HUES64 (cell line): ENCODE data around the gene KCTD16.

Experiments used
- H3K27ac ChIP-seq: 2 replicates; pipeline ENCODE4 v1.7.0; 2013; ENCODE audit warnings: low read depth, low read length, inconsistent platforms
- H3K27me3 ChIP-seq: 2 replicates; pipeline ENCODE4 v1.6.1; 2013; ENCODE audit warnings: mild to moderate bottlenecking, low read length; ENCODE audit not compliant: insufficient read depth
- H3K36me3 ChIP-seq: 2 replicates; pipeline ENCODE4 v1.6.1; 2013; ENCODE audit warnings: mild to moderate bottlenecking, low read length; ENCODE audit not compliant: insufficient read depth
- H3K4me1 ChIP-seq: 2 replicates; pipeline ENCODE4 v1.6.1; 2013; ENCODE audit warnings: mild to moderate bottlenecking, low read length, moderate library complexity; ENCODE audit not compliant: insufficient read depth
- H3K4me3 ChIP-seq: 2 replicates; pipeline ENCODE4 v1.5.1; 2013; ENCODE audit warnings: mild to moderate bottlenecking, low read length, moderate library complexity
- H3K9ac ChIP-seq: 2 replicates; pipeline ENCODE4 v1.6.1; 2013; ENCODE audit warnings: mild to moderate bottlenecking, low read depth, low read length
- H3K9me3 ChIP-seq: 2 replicates; pipeline ENCODE4 v1.6.1; 2013; ENCODE audit warnings: low read depth, low read length; ENCODE audit not compliant: insufficient read depth
- WGBS: fragments of 150-250, 120-280 bp; methylation state at CpG from one replicate; pipeline ENCODE4 v1.1.7; 2013; ENCODE audit warnings: missing lambda C conversion rate; 5-methylcytosine and 5-hydroxymethylcytosine counted together

KCTD16 gene

DNA sequence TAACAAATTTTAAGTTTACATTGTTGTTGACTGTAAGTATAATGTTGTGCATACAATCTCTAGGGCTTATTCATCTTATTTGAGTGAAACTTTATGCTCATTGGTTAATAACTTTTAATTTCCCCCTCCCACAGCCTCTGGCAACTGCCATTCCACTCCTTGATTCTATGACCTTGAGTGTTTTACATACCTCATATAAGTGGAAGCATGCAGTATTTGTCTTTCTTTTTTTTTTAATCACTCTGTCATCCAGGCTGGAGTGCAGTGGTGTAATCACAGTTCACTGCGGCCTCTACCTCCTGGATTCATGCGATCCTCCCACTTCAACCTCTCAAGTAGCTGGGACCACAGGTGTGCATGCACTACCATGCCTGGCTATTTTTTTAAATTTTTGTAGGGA lies 83.9 kb downstream of the KCTD16 start:
- no peaks in the 10 kb centered on the region for H3K36me3 ChIP-seq
- WGBS: 94% methylated on average over 2 of the region's 2 CpGs
- no peaks in the 10 kb centered on the region for H3K9me3 ChIP-seq
- peaks cover 15% of the 10 kb centered on the region; the same call in 1 of the 2 replicates for H3K4me1 ChIP-seq
- no peak overlapping the region for H3K9ac ChIP-seq
- no peak overlapping the region for H3K4me3 ChIP-seq
- no peaks in the 10 kb centered on the region for H3K27me3 ChIP-seq
- no peak overlapping the region for H3K27ac ChIP-seq

DNA sequence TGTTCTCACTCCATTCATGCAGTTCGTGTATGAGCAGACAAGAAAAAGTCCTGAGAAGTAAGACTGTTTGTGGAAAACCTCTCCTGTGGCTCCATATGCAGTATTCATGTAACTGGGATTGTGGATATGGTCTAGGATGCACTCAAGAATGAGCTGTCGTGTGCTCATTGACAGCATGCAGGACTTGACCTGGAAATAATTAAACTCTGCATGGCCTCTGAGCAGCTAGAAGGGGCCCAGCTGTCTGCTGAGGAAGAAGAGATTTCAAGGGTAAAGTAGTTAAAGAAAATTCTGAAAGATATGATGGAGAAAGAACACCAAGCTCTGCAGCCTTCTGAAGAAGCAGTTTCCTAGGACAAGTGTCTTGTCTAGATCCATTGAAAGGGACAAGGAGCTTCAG lies 89.4 kb downstream of the KCTD16 start:
- Histone ChIP-seq H3K36me3 (no peaks in the 10 kb centered on the region), H3K27me3 (no peaks in the 10 kb centered on the region), H3K27ac (no peak overlapping the region), H3K4me1 (0 out of 2 replicates have a peak, but pooled peaks cover 10% of the 10 kb centered on the region), H3K4me3 (no peak overlapping the region), H3K9me3 (no peaks in the 10 kb centered on the region), H3K9ac (no peak overlapping the region)
- WGBS: 67% methylated on average over 2 of the region's 2 CpGs

DNA sequence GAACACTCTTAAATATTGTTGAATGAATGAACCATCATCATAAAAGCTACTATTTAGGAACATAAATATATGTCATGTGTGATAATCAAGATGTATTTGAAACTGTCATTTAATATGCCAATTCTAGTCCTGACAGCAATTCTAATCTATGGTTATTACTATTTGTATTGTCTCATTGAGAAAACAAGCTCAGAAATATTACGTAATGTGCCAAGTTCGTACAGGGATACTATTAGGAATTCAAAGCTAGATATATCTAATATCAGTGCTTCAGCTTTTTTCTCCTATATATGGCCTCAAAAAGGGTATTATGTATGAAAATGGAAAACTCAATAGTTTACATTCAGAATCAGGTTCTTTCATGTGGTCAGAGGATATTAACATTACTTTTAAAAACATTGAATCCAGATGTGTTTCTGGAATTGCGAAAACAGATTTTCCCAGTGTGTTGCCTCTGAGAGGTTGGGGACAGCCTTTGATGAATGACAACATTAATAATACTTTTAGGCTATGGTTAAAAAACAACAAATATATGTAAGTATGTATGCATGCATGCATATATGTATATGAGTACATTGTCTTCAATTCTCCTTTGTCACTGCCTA lies 95.1 kb downstream of the KCTD16 start:
- WGBS: no CpG with 5 or more reads among the region's 3 CpGs
- Histone ChIP-seq H3K27me3 (no peaks in the 10 kb centered on the region), H3K9me3 (0 out of 2 replicates have a peak, but pooled peaks cover 4% of the 10 kb centered on the region), H3K4me3 (no peak overlapping the region), H3K9ac (no peak overlapping the region), H3K36me3 (no peaks in the 10 kb centered on the region), H3K27ac (no peak overlapping the region), H3K4me1 (peaks cover 11% of the 10 kb centered on the region; the same call in 1 of the 2 replicates)

DNA sequence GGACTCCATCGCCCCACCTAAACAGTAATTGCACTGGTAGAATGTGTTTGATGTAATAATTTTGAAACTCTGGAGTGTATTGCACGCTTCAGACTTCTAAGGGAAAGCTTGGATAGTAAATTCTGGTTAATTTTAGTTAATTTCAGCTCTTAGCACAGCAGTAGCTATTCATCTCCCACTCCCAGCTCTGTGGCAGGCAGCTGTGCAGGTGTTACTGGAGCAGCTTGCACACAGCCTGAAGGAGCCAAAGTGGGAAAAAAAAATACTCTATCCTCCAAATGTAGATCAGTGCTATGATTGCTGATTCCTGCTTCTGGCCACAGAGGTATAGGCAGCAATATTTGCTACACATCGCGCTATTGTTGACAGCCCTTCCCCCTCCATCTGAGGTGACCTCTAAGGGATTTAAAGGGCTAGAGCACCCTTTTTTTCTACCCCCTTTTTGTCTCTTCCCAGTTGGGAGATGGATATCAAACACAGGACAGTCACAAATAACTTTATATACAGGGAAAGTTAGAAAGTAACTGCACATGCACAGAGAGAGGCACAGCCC lies 97.4 kb downstream of the KCTD16 start:
- no peaks in the 10 kb centered on the region for H3K27me3 ChIP-seq
- no peak overlapping the region for H3K4me3 ChIP-seq
- H3K9ac ChIP-seq: no peak overlapping the region
- no peaks in the 10 kb centered on the region for H3K36me3 ChIP-seq
- H3K27ac ChIP-seq: no peak overlapping the region
- WGBS: 82% methylated on average over 4 of the region's 4 CpGs
- H3K9me3 ChIP-seq: 0 out of 2 replicates have a peak, but pooled peaks cover 4% of the 10 kb centered on the region
- H3K4me1 ChIP-seq: peaks cover 5% of the 10 kb centered on the region; the same call in 1 of the 2 replicates

DNA sequence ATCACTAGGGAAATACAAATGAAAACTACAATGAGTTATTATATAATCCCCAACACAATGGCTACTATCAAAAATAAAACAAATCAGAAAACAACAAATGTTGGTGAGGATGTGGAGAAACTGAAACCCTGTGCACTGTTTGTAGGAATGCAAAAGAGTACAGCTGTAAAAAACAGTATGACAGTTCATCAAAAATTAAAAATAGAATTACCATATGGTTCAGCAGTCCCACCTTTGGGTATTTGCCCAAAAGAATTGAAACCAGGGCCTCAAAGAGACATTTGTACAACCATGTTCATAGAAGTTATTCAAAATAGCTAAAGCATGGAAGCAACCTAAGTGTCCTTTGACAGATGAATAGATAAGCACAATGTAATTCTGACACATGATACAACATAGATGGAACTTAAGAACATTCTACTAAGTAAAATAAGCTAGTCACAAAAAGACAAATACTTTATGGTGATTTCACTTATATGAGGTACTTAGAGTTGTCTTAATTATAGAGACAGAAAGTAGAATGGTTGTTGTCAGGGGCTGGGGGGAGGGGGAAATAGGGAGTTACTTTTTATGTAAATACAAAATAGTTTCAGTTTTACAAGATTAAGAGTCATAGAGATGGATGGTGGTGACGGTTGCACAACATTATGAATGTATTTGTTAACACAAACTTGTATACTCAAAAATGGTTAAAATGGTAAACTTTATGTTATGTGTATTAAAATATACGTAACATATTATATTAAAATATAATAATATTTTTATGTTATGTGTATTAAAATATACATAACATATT lies 102.8 kb downstream of the KCTD16 start:
- Histone ChIP-seq H3K4me1 (no peaks in the 10 kb centered on the region), H3K27ac (no peak overlapping the region), H3K27me3 (no peaks in the 10 kb centered on the region), H3K9me3 (0 out of 2 replicates have a peak, but pooled peaks cover 4% of the 10 kb centered on the region), H3K9ac (no peak overlapping the region), H3K4me3 (no peak overlapping the region), H3K36me3 (no peaks in the 10 kb centered on the region)
- no CpG with 5 or more reads among the region's 2 CpGs for WGBS

DNA sequence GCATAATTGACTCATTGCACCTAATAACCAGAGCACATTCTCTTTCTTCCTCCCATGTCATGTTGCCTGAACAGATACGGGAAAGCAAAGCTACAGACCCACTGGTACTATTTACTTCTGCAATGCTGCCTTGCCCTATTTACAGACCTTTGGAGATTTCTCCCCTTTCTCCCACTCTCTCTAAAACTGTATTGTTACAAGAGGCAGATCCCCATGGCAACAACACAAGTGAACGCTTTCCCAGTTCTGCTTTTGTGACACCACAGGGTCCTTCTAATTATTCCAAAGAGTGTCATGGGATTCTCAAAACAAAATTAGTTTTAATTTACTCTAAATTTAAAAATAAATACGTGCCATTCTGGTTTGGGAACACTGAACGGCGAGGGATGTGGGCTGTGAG lies 104.7 kb downstream of the KCTD16 start:
- Histone ChIP-seq H3K4me1 (no peaks in the 10 kb centered on the region), H3K27me3 (no peaks in the 10 kb centered on the region), H3K4me3 (no peak overlapping the region), H3K36me3 (no peaks in the 10 kb centered on the region), H3K27ac (no peak overlapping the region), H3K9me3 (no peaks in the 10 kb centered on the region; the same call in 1 of the 2 replicates), H3K9ac (no peak overlapping the region)
- 88% methylated on average over 5 of the region's 5 CpGs for WGBS

DNA sequence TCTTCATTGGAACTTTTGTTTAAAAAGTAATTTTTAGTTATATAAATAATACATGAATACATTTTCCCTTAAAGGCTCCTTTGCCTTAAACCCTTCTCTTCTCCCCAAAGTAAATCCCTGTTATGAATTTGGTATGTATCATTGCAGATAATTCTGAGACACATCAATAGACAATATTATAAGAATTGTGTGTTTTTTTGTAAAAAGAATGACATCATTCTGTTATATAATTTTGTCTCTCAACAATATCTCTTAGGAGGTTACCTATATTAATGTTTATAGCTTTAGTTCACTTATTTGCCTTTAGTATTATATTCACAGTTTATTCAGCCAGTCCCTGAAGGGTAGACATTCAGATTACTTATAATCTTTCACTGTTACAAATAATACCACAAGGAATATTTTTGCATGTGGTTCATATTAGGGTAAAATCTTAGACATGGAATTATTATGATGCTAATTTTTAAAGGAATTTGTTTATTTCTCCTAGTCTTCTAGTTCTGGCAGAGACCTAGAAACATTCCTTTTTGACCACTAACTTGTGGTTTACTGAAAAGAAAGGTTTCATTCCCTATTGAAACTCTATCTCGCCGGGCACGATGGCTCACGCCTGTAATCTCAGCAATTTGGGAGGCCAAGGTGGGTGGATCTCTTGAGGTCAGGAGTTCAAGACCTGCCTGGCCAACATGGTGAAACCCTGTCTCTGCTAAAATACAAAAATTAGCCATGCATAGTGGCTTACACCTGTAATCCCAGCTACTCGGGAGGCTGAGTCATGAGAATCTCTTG lies 105.6 kb downstream of the KCTD16 start:
- 93% methylated on average over 5 of the region's 5 CpGs for WGBS
- H3K4me1 ChIP-seq: no peaks in the 10 kb centered on the region
- no peaks in the 10 kb centered on the region for H3K36me3 ChIP-seq
- no peaks in the 10 kb centered on the region for H3K27me3 ChIP-seq
- H3K9ac ChIP-seq: no peak overlapping the region
- no peak overlapping the region for H3K27ac ChIP-seq
- H3K4me3 ChIP-seq: no peak overlapping the region
- H3K9me3 ChIP-seq: no peaks in the 10 kb centered on the region; the same call in 1 of the 2 replicates

DNA sequence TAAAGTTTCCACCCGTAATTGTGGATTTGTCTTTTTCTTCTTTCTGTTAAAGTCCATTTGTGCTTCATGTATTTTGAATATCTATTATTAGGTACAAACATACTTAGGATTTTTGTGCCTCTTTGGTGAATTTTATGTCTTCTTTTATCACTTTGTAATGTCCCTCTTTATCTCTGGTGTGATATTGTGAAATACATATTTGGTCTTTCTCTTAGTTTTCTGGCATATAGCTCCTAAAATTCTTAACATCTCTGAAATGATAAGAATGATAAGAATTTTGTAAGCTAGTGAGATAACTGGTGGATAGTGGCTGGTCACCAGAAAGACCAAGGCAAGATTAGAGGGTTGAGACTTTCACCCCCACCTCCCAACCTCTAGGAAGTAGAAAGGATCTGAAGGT lies 111.1 kb downstream of the KCTD16 start:
- no peaks in the 10 kb centered on the region for H3K36me3 ChIP-seq
- H3K9me3 ChIP-seq: no peaks in the 10 kb centered on the region; the same call in 1 of the 2 replicates
- H3K4me1 ChIP-seq: peaks cover 10% of the 10 kb centered on the region
- 100% methylated on average over 1 of the region's 1 CpG for WGBS
- H3K27me3 ChIP-seq: no peaks in the 10 kb centered on the region
- no peak overlapping the region for H3K4me3 ChIP-seq
- H3K9ac ChIP-seq: no peak overlapping the region
- H3K27ac ChIP-seq: no peak overlapping the region

DNA sequence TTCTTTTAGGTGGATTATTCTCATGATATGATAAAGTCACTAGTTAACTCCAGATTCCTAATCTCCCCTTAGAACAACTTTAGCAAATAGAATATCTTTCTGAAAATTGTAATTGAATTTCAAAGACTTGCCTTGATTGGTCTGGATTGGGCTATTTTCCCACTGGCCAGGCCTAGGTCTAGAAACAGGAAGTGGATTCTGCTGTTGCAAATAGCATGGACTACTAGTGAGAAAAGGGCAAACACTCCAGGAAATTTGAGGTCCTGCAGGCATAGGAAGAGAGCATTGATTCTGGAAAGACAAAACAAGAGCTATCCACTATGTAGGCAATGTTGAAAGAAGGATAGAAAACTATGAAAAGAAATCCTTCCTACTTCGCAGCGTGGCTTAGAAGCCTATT lies 113.4 kb downstream of the KCTD16 start:
- H3K4me1 ChIP-seq: peaks cover 10% of the 10 kb centered on the region
- no peaks in the 10 kb centered on the region; the same call in 1 of the 2 replicates for H3K9me3 ChIP-seq
- no peaks in the 10 kb centered on the region for H3K36me3 ChIP-seq
- no peak overlapping the region for H3K9ac ChIP-seq
- 100% methylated on average over 2 of the region's 2 CpGs for WGBS
- no peak overlapping the region for H3K4me3 ChIP-seq
- H3K27me3 ChIP-seq: no peaks in the 10 kb centered on the region
- no peak overlapping the region for H3K27ac ChIP-seq

DNA sequence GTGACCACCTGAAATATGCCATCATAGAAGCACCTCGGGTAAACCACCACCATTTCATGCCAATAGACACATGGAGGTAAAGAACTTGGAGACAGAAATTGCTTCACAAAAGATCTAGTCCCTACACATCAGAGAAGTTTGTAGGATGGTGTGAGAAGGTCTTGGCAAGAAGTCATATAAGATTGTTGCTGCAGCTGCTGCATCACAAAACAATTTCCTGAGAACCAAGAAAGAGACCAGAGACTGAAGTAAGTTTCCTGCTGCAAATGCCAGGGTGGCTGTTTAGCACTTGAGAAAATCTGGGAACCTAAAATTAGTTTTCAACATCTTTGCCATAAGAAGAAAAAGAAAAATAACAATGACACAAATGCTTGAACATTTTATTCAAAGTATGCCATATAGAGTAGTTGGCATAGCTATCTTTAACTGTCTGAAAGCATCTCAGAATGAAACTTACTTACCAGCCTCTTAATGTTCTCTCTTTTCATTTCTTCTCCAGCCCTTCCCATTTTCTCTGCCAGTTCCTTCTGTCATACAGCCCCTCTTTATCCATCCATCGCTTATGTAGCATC lies 114.3 kb downstream of the KCTD16 start:
- WGBS: 100% methylated on average over 2 of the region's 2 CpGs

More for the DNA sequence above, 114.3 kb downstream of the KCTD16 start:
- Histone ChIP-seq H3K36me3 (no peaks in the 10 kb centered on the region), H3K9me3 (no peaks in the 10 kb centered on the region), H3K27me3 (no peaks in the 10 kb centered on the region), H3K4me1 (peaks cover 10% of the 10 kb centered on the region), H3K9ac (no peak overlapping the region), H3K4me3 (no peak overlapping the region), H3K27ac (no peak overlapping the region)
